Thymus (tissue), 11 donors: ENCODE results near the gene TTLL13. TPM values are rescaled to one million over a fixed set of nuclear protein-coding genes. Genes with fewer than 3 reads are reported as not detected.
"Not testable (repeated sequence)": the region's sequence is repeated elsewhere in the genome, so short reads cannot be mapped to it uniquely, and the experiment has no call there.

ENCODE experiments used
- DNase-seq, 9 donors: peaks; one replicate each; pipeline ENCODE4 v3.0.0-alpha.2; 2013; ENCODE audit warnings: low spot score in 9 of 9, low read depth in 6 of 9, missing footprints in 1 of 9
- H3K27ac ChIP-seq, 2 donors: one replicate each; pipeline ENCODE4 v1.5.1; 2013; ENCODE audit warnings: control low read depth in 1 of 2, low read depth in 1 of 2, low read length in 1 of 2, mild to moderate bottlenecking in 1 of 2, moderate library complexity in 1 of 2
- H3K27me3 ChIP-seq, 2 donors: one replicate each; pipeline ENCODE4 v1.5.1; 2013; ENCODE audit warnings: low read length in 1 of 2; ENCODE audit not compliant: control insufficient read depth in 2 of 2, insufficient read depth in 1 of 2
- H3K36me3 ChIP-seq, 2 donors: one replicate each; pipeline ENCODE4 v1.5.1; 2013; ENCODE audit warnings: low read length in 1 of 2, mild to moderate bottlenecking in 1 of 2, moderate library complexity in 1 of 2; ENCODE audit not compliant: control insufficient read depth in 2 of 2, insufficient read depth in 2 of 2
- H3K4me1 ChIP-seq, 2 donors: one replicate each; pipeline ENCODE4 v1.5.1; 2013; ENCODE audit warnings: low read length in 2 of 2; ENCODE audit not compliant: control insufficient read depth in 2 of 2, insufficient read depth in 2 of 2
- H3K4me3 ChIP-seq, 2 donors: one replicate each; pipeline ENCODE4 v1.5.1; 2013; ENCODE audit warnings: low read length in 2 of 2, control low read depth in 1 of 2, mild to moderate bottlenecking in 1 of 2
- H3K9me3 ChIP-seq, 2 donors: one replicate each; pipeline ENCODE4 v1.5.1; 2013; ENCODE audit warnings: low read length in 1 of 2, mild to moderate bottlenecking in 1 of 2; ENCODE audit not compliant: control insufficient read depth in 2 of 2, insufficient read depth in 1 of 2
- WGBS: extraction: QIAGEN DNeasy Blood & Tissue Kit; methylation state at CpG from one replicate; pipeline ENCODE4 v1.1.7; 2013; 5-methylcytosine and 5-hydroxymethylcytosine counted together
- polyA plus RNA-seq: library from polyadenylated mRNA; stranded (reverse); fragments of 200-250 nt; gene quantifications from one replicate; pipeline ENCODE4 v1.2.3, GENCODE V29; 2013
- total RNA-seq: library from RNA; stranded (reverse); fragments of 120-200 nt; gene quantifications from one replicate; pipeline ENCODE4 v1.2.4, GENCODE V29; 2013
- donor health status: healthy.

Gene TTLL13
- total and polyA plus RNA-seq, 2 donors = 0.14 to 0.32 TPM

GRCh38 chr15:90287946-90288345, 38.6 kb downstream of the TTLL13 start:
- Histone ChIP-seq H3K27ac (no peak overlapping the region), H3K27me3 (no peaks in the 10 kb centered on the region), H3K4me3 (no peak overlapping the region), H3K9me3 (peaks cover 0 to 5% of the 10 kb centered on the region in 2 donors), H3K4me1 (peaks cover 0 to 10% of the 10 kb centered on the region in 2 donors), H3K36me3 (no peaks in the 10 kb centered on the region)
- 86% methylated on average over 6 of the region's 6 CpGs for WGBS
- DNase-seq = no peak

- H3K4me1 ChIP-seq = peaks cover 0 to 13% of the 10 kb centered on the region in 2 donors
- no peaks in the 10 kb centered on the region for H3K36me3 ChIP-seq
- H3K4me3 ChIP-seq = no peak overlapping the region
- no peak overlapping the region for H3K27ac ChIP-seq
- peak in 1 of 9 donors; percentile 36 for DNase-seq
- WGBS = 90% methylated on average over 16 of the region's 16 CpGs
- H3K27me3 ChIP-seq = no peaks in the 10 kb centered on the region
- H3K9me3 ChIP-seq = peaks cover 0 to 5% of the 10 kb centered on the region in 2 donors
Measured at GRCh38 chr15:90291679-90292356, 42.5 kb downstream of the TTLL13 start.

- not testable (repeated sequence) for H3K27ac ChIP-seq, H3K4me3 ChIP-seq, H3K36me3 ChIP-seq, H3K4me1 ChIP-seq, H3K9me3 ChIP-seq, H3K27me3 ChIP-seq
- 57% methylated on average over 13 of the region's 13 CpGs for WGBS
- peak in 7 of 9 donors; percentile 40 to 74 (median 52) for DNase-seq
Measured at GRCh38 chr15:90293040-90293810, 43.9 kb downstream of the TTLL13 start.

GRCh38 chr15:90294159-90294558, 44.8 kb downstream of the TTLL13 start:
- H3K27ac ChIP-seq = no peak overlapping the region
- 94% methylated on average over 6 of the region's 6 CpGs for WGBS
- no peak for DNase-seq
- no peak overlapping the region for H3K4me3 ChIP-seq
- peaks cover 0 to 5% of the 10 kb centered on the region in 2 donors for H3K9me3 ChIP-seq
- H3K27me3 ChIP-seq = no peaks in the 10 kb centered on the region
- no peaks in the 10 kb centered on the region for H3K36me3 ChIP-seq
- peaks cover 0 to 7% of the 10 kb centered on the region in 2 donors for H3K4me1 ChIP-seq

GRCh38 chr15:90294601-90295269, 45.4 kb downstream of the TTLL13 start:
- Histone ChIP-seq H3K36me3 (no peaks in the 10 kb centered on the region), H3K4me1 (peaks cover 0 to 7% of the 10 kb centered on the region in 2 donors), H3K9me3 (peaks cover 0 to 5% of the 10 kb centered on the region in 2 donors), H3K4me3 (no peak overlapping the region), H3K27ac (no peak overlapping the region), H3K27me3 (no peaks in the 10 kb centered on the region)
- 95% methylated on average over 16 of the region's 16 CpGs for WGBS
- no peak for DNase-seq

- 60% methylated on average over 10 of the region's 10 CpGs for WGBS
- no peak overlapping the region for H3K4me3 ChIP-seq
Measured at GRCh38 chr15:90295270-90295648, 45.9 kb downstream of the TTLL13 start.

GRCh38 chr15:90296316-90296884, 47.0 kb downstream of the TTLL13 start:
- not testable (repeated sequence) for H3K36me3 ChIP-seq, DNase-seq, H3K27me3 ChIP-seq, H3K9me3 ChIP-seq, H3K4me3 ChIP-seq, H3K27ac ChIP-seq
- 91% methylated on average over 4 of the region's 4 CpGs for WGBS
- H3K4me1 ChIP-seq = peaks cover 0 to 12% of the 10 kb centered on the region in 2 donors

More at GRCh38 chr15:90295270-90295648, 45.9 kb downstream of the TTLL13 start:
- DNase-seq = no peak
- Histone ChIP-seq H3K9me3 (peaks cover 0 to 5% of the 10 kb centered on the region in 2 donors), H3K27me3 (no peaks in the 10 kb centered on the region), H3K36me3 (no peaks in the 10 kb centered on the region), H3K27ac (no peak overlapping the region), H3K4me1 (peaks cover 0 to 7% of the 10 kb centered on the region in 2 donors)

GRCh38 chr15:90297021-90297420, 47.7 kb downstream of the TTLL13 start:
- no peak overlapping the region for H3K4me3 ChIP-seq
- H3K4me1 ChIP-seq = peaks cover 0 to 9% of the 10 kb centered on the region in 2 donors
- 91% methylated on average over 4 of the region's 4 CpGs for WGBS
- DNase-seq = no peak
- H3K36me3 ChIP-seq = no peaks in the 10 kb centered on the region
- no peak overlapping the region for H3K27ac ChIP-seq
- no peaks in the 10 kb centered on the region for H3K27me3 ChIP-seq
- H3K9me3 ChIP-seq = no peaks in the 10 kb centered on the region
